Testis (tissue), 3 donors: ENCODE measurements around the gene TK2. TPM values are rescaled to one million over a fixed set of nuclear protein-coding genes. Genes with fewer than 3 reads are reported as not detected.

Experiments used
- DNase-seq: peaks from one replicate; pipeline ENCODE4 v3.0.0-alpha.2; 2019
- H3K27ac ChIP-seq, 2 donors: fragments of 200-600 bp; sonication (generic); one replicate each; pipeline ENCODE4 v1.5.1; 2019
- H3K27me3 ChIP-seq: fragments of 200-600 bp; sonication (generic); one replicate; pipeline ENCODE4 v1.5.1; 2019
- H3K36me3 ChIP-seq: fragments of 200-600 bp; sonication (generic); one replicate; pipeline ENCODE4 v1.5.1; 2017; ENCODE audit warnings: low read depth; ENCODE audit errors: missing control alignments
- H3K4me1 ChIP-seq: fragments of 200-600 bp; sonication (generic); one replicate; pipeline ENCODE4 v1.5.1; 2019
- H3K4me3 ChIP-seq, 2 donors: fragments of 200-600 bp; sonication (generic); one replicate each; pipeline ENCODE4 v1.5.1; 2017 to 2019
- H3K9me3 ChIP-seq: fragments of 200-600 bp; sonication (generic); one replicate; pipeline ENCODE4 v1.5.1; 2017
- CTCF ChIP-seq, 3 experiments: fragments of 450-650 bp in 2 of 3; fragments of 200-600 bp in 1 of 3; sonication (generic) in 1 of 3; IDR thresholded peaks; one replicate each; pipeline ENCODE4 v1.5.1; 2016 to 2019; ENCODE audit warnings: antibody characterized with exemption in 3 of 3, mild to moderate bottlenecking in 2 of 3, moderate library complexity in 1 of 3
- POLR2A ChIP-seq: fragments of 450-650 bp; IDR thresholded peaks from one replicate; pipeline ENCODE4 v1.6.1; 2017; ENCODE audit warnings: antibody characterized with exemption, mild to moderate bottlenecking, moderate library complexity
- WGBS, 2 donors: methylation state at CpG; one replicate each; pipeline ENCODE4 v1.1.5; 2018; 5-methylcytosine and 5-hydroxymethylcytosine counted together
- intact Hi-C: fragments of 100-400 bp; cut with DNase I; formaldehyde crosslinking; loops from one replicate; pipeline ENCODE4 v1.15.1; 2023; ENCODE audit warnings: low total_unique reads
- polyA plus RNA-seq: library from polyadenylated mRNA; stranded (reverse); fragments of 350-450 nt; fragmentation: Illumina TruSeq; extraction: RNeasy Lipid Tissue Mini Kit (QIAGEN cat#74804); gene quantifications from one replicate; pipeline ENCODE4 v1.2.3, GENCODE V29; 2014; ENCODE audit warnings: low read depth, low replicate concordance; ENCODE audit not compliant: insufficient read depth
- total RNA-seq, 2 donors: library from RNA; depleted of rRNA; stranded (reverse); fragments of >200 nt; gene quantifications; one replicate each; pipeline ENCODE4 v1.2.3, GENCODE V29; 2016

TK2 gene
- total and polyA plus RNA-seq, 3 donors from 2014 or later = 51.7 to 73.4 (median 66.8) TPM

- no peak for DNase-seq
- no peak for TF ChIP-seq POLR2A
- peak in 1 of 3 experiments; percentile 11 for TF ChIP-seq CTCF (IDR thresholded peaks at IDR 0.05)
- WGBS, 2 donors = 83 to 89% methylated on average over 6 of the region's 6 CpGs
- Histone ChIP-seq H3K27ac (peak overlapping the region in 1 of 2 donors; percentile 64), H3K9me3 (no peaks in the 10 kb centered on the region), H3K4me3 (no peak overlapping the region), H3K36me3 (no peaks in the 10 kb centered on the region), H3K27me3 (no peaks in the 10 kb centered on the region), H3K4me1 (peaks cover 28% of the 10 kb centered on the region)
- intact Hi-C loops = no loop called here
Measured at GRCh38 chr16:66524601-66525164, 25.2 kb downstream of the TK2 start.

DNA sequence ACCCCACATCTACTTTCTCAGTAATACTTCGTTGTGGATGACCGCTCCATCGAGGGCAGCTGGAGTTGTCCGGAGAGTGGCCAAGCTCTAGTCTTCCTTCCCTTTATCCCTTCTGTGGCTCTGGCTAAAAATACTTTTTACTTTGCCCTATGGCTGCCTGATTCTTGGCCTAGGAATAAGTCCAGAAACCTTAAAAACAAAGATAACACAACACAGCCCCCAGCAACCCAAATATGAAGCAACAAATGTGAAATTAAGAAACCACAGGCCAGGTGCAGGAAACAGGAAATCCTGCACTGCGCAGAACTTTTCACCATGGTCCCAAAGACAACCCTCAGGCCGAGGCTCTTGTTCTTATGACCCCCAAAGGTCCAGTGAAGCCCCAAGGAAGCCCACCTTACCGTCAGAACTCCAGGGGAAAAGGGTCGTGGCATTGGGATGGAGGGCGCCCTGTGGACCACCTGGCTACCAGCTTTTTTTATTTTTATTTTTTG is 26.0 kb downstream of the TK2 start:
- Histone ChIP-seq H3K27ac (peak overlapping the region; percentile 39 to 64), H3K9me3 (no peaks in the 10 kb centered on the region), H3K36me3 (no peaks in the 10 kb centered on the region), H3K4me1 (peaks cover 28% of the 10 kb centered on the region), H3K27me3 (no peaks in the 10 kb centered on the region), H3K4me3 (no peak overlapping the region)
- DNase-seq = no peak
- no peak for TF ChIP-seq POLR2A
- no peak for TF ChIP-seq CTCF (IDR thresholded peaks at IDR 0.05)
- 67 to 79% methylated on average over 9 of the region's 9 CpGs for WGBS, 2 donors
- intact Hi-C loops = no loop called here

DNA sequence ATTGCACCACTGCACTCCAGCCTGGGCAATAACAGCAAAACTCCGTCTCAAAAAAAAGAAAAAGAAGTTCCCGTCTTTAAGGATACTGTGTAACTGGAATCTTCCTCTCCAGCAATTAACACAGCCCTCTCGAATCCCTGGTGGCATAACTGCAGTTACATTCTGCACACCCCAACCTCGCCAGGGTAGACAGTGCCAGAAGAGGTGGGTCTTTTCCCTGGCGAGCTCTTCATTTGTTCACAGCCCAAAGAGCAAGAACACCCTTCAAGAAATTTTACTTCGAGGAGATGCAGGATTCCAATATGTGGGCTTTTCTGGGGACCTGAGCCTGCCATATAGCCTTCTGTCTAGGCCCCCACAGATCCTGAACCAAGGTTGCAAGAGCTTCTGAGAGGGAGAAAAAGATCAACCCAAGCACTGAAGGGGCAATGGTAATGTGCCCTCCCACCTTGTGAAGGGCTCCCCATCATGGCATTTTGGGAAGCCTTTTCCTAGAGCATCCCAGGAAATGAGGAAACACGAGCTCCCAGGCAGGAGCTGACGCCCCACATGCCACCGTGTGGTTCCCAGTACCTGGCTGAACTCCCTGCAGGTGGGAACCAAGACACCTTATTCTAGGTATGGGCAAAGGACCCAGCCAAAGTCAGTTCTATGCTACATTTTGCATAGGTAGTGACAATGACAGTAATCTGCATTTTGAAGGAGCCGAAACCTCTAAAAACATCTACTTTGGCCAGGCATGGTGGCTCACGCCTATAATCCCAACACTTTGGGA is 26.9 kb downstream of the TK2 start:
- Histone ChIP-seq H3K27ac (peak overlapping the region; percentile 39 to 41), H3K36me3 (no peaks in the 10 kb centered on the region), H3K9me3 (no peaks in the 10 kb centered on the region), H3K27me3 (no peaks in the 10 kb centered on the region), H3K4me3 (no peak overlapping the region), H3K4me1 (peaks cover 29% of the 10 kb centered on the region)
- WGBS, 2 donors = 72 to 77% methylated on average over 8 to 11 of the region's 11 CpGs
- intact Hi-C loops = no loop called here
- DNase-seq = peak; percentile 58
- TF ChIP-seq POLR2A (no peak), CTCF (IDR thresholded peaks at IDR 0.05) (no peak)

DNA sequence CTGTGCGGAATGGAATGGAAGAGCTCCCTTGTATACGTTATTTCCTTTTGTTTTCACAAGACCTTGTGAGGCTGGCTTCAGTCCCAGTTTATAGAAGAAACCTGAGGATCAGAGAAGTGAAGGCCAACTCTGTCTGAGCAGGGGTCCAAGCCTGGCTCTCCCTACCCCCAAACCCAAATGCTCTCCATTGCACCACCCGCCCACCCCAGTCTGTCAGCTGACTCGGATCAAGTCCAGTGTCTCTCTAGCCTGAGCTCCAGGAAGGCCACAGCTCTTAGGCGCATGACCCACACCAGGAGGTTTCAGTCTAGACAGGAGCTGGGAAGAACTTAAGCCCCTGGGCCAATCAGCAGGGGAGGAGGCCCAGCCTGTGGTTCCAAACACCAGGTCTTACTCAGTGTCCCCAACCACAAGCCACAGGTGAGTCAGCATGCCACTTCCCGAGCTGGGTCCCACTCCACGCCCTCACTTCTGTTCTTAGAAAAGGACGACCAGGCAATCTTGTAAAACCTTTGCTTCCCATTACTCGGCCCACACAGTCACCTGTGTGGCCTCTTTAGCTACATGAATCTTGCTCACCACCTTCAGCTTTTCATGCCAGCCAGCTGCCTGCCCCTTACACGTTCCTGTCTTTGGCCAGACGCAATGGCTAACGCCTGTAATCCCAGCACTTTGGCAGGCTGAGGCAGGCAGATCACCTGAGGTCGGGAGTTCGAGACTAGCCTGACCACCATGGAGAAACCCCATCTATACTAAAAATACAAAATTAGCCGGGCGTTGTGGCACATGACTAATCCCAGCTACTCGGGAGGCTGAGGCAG is 27.8 kb downstream of the TK2 start:
- intact Hi-C loops = no loop called here
- DNase-seq = peak; percentile 36
- H3K36me3 ChIP-seq = no peaks in the 10 kb centered on the region
- H3K4me3 ChIP-seq = no peak overlapping the region
- no peaks in the 10 kb centered on the region for H3K9me3 ChIP-seq
- H3K4me1 ChIP-seq = peaks cover 38% of the 10 kb centered on the region
- H3K27ac ChIP-seq = peak overlapping the region; percentile 31 to 41
- WGBS, 2 donors = 79 to 83% methylated on average over 17 of the region's 17 CpGs
- no peak for TF ChIP-seq CTCF (IDR thresholded peaks at IDR 0.05)
- TF ChIP-seq POLR2A = no peak
- H3K27me3 ChIP-seq = no peaks in the 10 kb centered on the region
